Measurements from ENCODE around the gene DNAJC27. TPM values are rescaled to one million over a fixed set of nuclear protein-coding genes. Genes with fewer than 3 reads are reported as not detected.

Gene DNAJC27
- total RNA-seq, 1 experiment from 2014 or later: 5.1 TPM

DNA sequence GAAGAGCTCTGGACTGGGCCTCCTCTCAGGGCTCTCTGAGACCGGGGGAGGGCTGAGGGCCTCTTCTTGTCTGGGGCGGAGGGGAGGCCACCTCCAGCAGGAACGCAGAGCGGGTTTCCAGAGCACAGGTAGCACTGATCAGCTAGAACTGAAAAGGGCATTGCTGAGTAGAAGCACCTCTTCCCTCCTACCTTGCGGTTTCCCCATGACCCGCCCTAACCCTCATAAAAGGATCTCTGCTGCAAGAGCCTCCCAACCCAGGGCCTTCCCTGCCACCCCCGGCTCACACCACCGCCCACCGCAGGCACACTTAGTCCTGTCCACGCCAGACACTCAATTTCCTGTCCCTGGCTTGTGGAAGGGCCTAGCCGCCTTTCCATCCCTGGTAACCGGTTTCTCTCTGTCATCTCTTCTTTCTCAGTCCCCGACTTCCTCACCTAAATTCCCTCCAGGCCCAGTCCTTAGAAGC, 52.7 kb downstream of the DNAJC27 start:
- ChIA-PET CTCF (no interaction called here), POLR2A (ENCODE audit: unreplicated experiment) (no interaction called here)
- Histone ChIP-seq H3K4me1 (replicated peaks; ENCODE audit: insufficient read depth) (peaks cover 12% of the 10 kb centered on the region), H3K4me2 (peak overlapping the region; percentile 80), H3K27ac (no peak overlapping the region), H3K9me2 (ENCODE audit: insufficient read depth) (no peaks in the 10 kb centered on the region), H3K36me3 (ENCODE audit: low read depth) (no peaks in the 10 kb centered on the region), H2AFZ (peak overlapping the region; percentile 70), H3K27me3 (ENCODE audit: insufficient read depth, low read depth) (no peaks in the 10 kb centered on the region), H3K9me3 (ENCODE audit: insufficient read depth, low read depth) (no peaks in the 10 kb centered on the region), H3F3A (ENCODE audit: insufficient read depth, low read depth) (peaks cover 10% of the 10 kb centered on the region), H4K20me1 (ENCODE audit: insufficient read depth) (peaks cover 4% of the 10 kb centered on the region), H3K4me3 (peak overlapping the region; percentile 69), H3K79me2 (ENCODE audit: low read depth) (0 out of 2 replicates have a peak, but pooled peaks cover 13% of the 10 kb centered on the region)
- intact Hi-C loops (cut with micrococcal nuclease; ENCODE audit: unreplicated experiment): no loop called here
- TF ChIP-seq, protein P1, sequence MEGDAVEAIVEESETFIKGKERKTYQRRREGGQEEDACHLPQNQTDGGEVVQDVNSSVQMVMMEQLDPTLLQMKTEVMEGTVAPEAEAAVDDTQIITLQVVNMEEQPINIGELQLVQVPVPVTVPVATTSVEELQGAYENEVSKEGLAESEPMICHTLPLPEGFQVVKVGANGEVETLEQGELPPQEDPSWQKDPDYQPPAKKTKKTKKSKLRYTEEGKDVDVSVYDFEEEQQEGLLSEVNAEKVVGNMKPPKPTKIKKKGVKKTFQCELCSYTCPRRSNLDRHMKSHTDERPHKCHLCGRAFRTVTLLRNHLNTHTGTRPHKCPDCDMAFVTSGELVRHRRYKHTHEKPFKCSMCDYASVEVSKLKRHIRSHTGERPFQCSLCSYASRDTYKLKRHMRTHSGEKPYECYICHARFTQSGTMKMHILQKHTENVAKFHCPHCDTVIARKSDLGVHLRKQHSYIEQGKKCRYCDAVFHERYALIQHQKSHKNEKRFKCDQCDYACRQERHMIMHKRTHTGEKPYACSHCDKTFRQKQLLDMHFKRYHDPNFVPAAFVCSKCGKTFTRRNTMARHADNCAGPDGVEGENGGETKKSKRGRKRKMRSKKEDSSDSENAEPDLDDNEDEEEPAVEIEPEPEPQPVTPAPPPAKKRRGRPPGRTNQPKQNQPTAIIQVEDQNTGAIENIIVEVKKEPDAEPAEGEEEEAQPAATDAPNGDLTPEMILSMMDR (conservative IDR thresholded peaks at IDR 0.05): no peak
- no peak for TF ChIP-seq EZH2 (IDR thresholded peaks at IDR 0.05; ENCODE audit: low read depth)
- TSS peak; percentile 31 for BruUV-seq (replicated peaks)
- DNase-seq: peak; percentile 29 to 48

DNA sequence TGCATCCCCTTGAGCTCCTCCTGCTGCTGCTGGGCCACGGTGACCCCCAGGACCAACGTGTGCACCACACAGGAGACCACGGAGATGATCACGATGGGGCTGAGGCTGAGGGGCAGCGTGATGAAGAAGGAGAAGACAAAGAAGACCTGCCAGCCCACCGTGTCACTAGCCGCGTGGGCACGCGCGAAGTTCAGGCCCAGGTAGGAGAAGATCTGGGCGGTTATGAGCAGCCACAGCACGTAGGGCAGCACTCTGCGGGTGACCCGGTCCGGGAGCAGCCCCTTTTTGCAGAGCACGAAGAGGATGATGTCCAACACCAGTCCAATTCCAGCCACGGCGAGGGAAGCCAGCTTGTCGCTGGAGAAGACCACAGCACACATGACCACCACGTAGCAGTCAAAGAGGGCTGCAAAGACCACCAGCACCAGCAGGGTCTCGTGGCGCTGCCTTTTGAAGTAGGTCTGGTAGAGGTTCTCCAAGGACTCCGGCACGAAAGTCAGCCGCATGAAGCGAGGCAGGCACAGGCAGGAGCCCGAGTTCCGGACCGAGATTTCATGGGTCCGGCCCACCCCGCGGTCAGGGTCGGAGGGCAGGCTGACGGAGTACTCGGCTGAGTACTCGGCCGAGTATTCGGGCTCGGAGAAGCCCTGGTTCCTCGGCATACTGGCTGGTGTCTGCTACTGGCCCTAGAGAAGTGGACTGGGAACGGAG, 53.3 kb downstream of the DNAJC27 start:
- CTCF ChIA-PET: interaction anchor here (0.6 kb wide), 1 partner anchor 34 kb away, joined by 3 read pairs; no protein-coding TSS in a partner anchor
- H2AFZ ChIP-seq: no peak overlapping the region
- no peak for DNase-seq
- no peak overlapping the region for H3K27ac ChIP-seq
- peaks cover 4% of the 10 kb centered on the region for H4K20me1 ChIP-seq (ENCODE audit: insufficient read depth)
- H3K9me3 ChIP-seq (ENCODE audit: insufficient read depth, low read depth): no peaks in the 10 kb centered on the region
- 0 out of 2 replicates have a peak, but pooled peaks cover 13% of the 10 kb centered on the region for H3K79me2 ChIP-seq (ENCODE audit: low read depth)
- no peaks in the 10 kb centered on the region for H3K36me3 ChIP-seq (ENCODE audit: low read depth)
- H3K27me3 ChIP-seq (ENCODE audit: insufficient read depth, low read depth): no peaks in the 10 kb centered on the region
- H3K9me2 ChIP-seq (ENCODE audit: insufficient read depth): no peaks in the 10 kb centered on the region
- H3K4me1 ChIP-seq (replicated peaks; ENCODE audit: insufficient read depth): peaks cover 12% of the 10 kb centered on the region
- intact Hi-C loops (cut with micrococcal nuclease; ENCODE audit: unreplicated experiment): no loop called here
- POLR2A ChIA-PET (ENCODE audit: unreplicated experiment): no interaction called here
- BruUV-seq (replicated peaks): no TSS peak
- TF ChIP-seq, protein P1 (conservative IDR thresholded peaks at IDR 0.05): no peak
- peak overlapping the region; percentile 80 for H3K4me2 ChIP-seq
- peak overlapping the region; percentile 69; the same call in 1 of the 2 replicates for H3K4me3 ChIP-seq
- peaks cover 10% of the 10 kb centered on the region for H3F3A ChIP-seq (ENCODE audit: insufficient read depth, low read depth)

DNA sequence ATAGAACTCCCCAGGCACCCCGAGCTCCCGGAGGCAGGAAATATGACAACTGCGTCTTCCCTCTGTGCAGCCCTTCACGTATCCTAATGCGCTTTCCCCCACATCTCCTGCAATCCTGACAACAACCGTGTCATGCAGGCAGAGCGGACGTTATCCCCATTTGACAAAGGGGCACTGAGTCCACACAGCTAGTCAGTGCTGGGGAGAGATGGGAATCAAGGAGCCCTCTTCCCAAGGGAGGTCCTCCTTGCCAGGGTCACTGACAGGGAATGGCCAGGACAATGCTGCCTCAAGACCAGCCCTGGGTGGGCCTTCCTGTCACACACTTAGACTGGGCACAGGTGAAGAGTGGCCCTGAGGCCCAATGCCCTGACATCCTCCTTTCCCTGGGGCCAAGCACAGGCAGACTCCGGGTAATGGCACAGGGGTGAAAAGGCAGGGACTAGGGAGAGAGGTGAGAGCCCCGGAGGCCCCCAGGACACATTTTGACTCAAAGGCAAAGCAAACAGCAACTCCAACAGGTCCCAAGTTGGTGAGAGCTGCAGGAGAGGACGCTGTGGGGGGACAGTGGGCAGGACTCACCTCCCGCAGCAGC, 53.9 kb downstream of the DNAJC27 start:
- no peak overlapping the region for H3K4me2 ChIP-seq
- H3K27ac ChIP-seq: no peak overlapping the region
- DNase-seq: no peak
- H3K4me3 ChIP-seq: no peak overlapping the region
- ChIA-PET POLR2A (ENCODE audit: unreplicated experiment) (no interaction called here), CTCF (interaction anchor here (0.6 kb wide), 1 partner anchor 33 kb away, joined by 3 read pairs; no protein-coding TSS in a partner anchor)
- peaks cover 12% of the 10 kb centered on the region for H3K4me1 ChIP-seq (replicated peaks; ENCODE audit: insufficient read depth)
- H2AFZ ChIP-seq: no peak overlapping the region
- intact Hi-C loops (cut with micrococcal nuclease; ENCODE audit: unreplicated experiment): no loop called here
- TF ChIP-seq EZH2 (IDR thresholded peaks at IDR 0.05; ENCODE audit: low read depth): no peak
- TF ChIP-seq, protein P1 (conservative IDR thresholded peaks at IDR 0.05): no peak
- H3K27me3 ChIP-seq (ENCODE audit: insufficient read depth, low read depth): no peaks in the 10 kb centered on the region
- H3K9me2 ChIP-seq (ENCODE audit: insufficient read depth): no peaks in the 10 kb centered on the region
- H3K9me3 ChIP-seq (ENCODE audit: insufficient read depth, low read depth): no peaks in the 10 kb centered on the region
- peaks cover 10% of the 10 kb centered on the region for H3F3A ChIP-seq (ENCODE audit: insufficient read depth, low read depth)
- no TSS peak for BruUV-seq (replicated peaks)
- H3K79me2 ChIP-seq (ENCODE audit: low read depth): 0 out of 2 replicates have a peak, but pooled peaks cover 13% of the 10 kb centered on the region
- H3K36me3 ChIP-seq (ENCODE audit: low read depth): no peaks in the 10 kb centered on the region
- peaks cover 4% of the 10 kb centered on the region for H4K20me1 ChIP-seq (ENCODE audit: insufficient read depth)
